Effector memory CD8-positive, alpha-beta T cell (primary cell): ENCODE results near the gene SGPP2.

ENCODE experiments used
- ATAC-seq: fragments of 150-1000 bp; cut with Tn5 transposase; replicated peaks from 2 replicates; pipeline ENCODE4 v1.10.0; 2021; ENCODE audit warnings: mild to moderate bottlenecking, moderate library complexity
- DNase-seq, 3 experiments: peaks; one replicate each; pipeline ENCODE4 v3.0.0; 2021
- H3K27ac Mint-ChIP-seq, 2 donors: one replicate each; pipeline ENCODE4 v1.8.0; 2022; ENCODE audit warnings: mild to moderate bottlenecking in 2 of 2, mixed read lengths in 2 of 2, moderate library complexity in 2 of 2
- H3K27me3 Mint-ChIP-seq, 2 donors: one replicate each; pipeline ENCODE4 v1.8.0; 2022; ENCODE audit warnings: mixed read lengths in 2 of 2
- H3K36me3 Mint-ChIP-seq: one replicate; pipeline ENCODE4 v1.8.0; 2022; ENCODE audit warnings: mild to moderate bottlenecking, moderate library complexity, mixed read lengths; ENCODE audit not compliant: insufficient read depth
- H3K4me1 Mint-ChIP-seq, 2 donors: one replicate each; pipeline ENCODE4 v1.8.0; 2022; ENCODE audit warnings: low read depth in 2 of 2, mixed read lengths in 2 of 2
- H3K4me3 Mint-ChIP-seq, 2 donors: one replicate each; pipeline ENCODE4 v1.8.0; 2022; ENCODE audit warnings: mild to moderate bottlenecking in 2 of 2, mixed read lengths in 2 of 2, moderate library complexity in 2 of 2
- H3K9me3 Mint-ChIP-seq, 2 donors: one replicate each; pipeline ENCODE4 v1.8.0; 2022; ENCODE audit warnings: mixed read lengths in 2 of 2

SGPP2 gene

GRCh38 chr2:222535477-222535876, 111.1 kb downstream of the SGPP2 start:
- Mint-ChIP-seq H3K9me3 (no peaks in the 10 kb centered on the region), H3K4me3 (no peak overlapping the region), H3K27me3 (peaks cover 0 to 6% of the 10 kb centered on the region in 2 donors), H3K4me1 (no peaks in the 10 kb centered on the region), H3K27ac (no peak overlapping the region), H3K36me3 (peaks cover 3% of the 10 kb centered on the region)
- ATAC-seq (no peak), DNase-seq (no peak)

DNA sequence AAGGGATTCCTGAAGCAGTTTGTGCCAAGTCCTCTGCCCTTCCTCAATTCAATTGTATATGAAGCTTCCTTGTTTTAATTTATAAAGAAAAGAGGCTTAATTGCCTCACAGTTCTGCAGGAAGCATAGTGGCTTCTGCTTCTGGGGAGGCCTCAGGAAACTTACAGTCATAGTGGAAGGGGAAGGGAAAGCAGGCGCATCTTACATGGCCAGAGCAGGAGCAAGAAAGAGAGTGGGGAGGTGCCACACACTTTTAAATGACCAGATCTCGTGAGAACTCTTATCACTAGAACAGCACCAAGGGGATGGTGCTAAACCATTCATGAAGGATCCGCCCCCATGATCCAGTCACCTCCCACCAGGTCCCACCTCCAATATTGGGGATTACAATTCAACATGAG, 114.2 kb downstream of the SGPP2 start:
- ATAC-seq (no peak), DNase-seq (no peak)
- Mint-ChIP-seq H3K4me1 (no peaks in the 10 kb centered on the region), H3K9me3 (no peaks in the 10 kb centered on the region), H3K27me3 (peaks cover 6 to 15% of the 10 kb centered on the region in 2 donors), H3K36me3 (no peaks in the 10 kb centered on the region), H3K4me3 (no peak overlapping the region), H3K27ac (no peak overlapping the region)

- Mint-ChIP-seq H3K27me3 (peaks cover 10 to 36% of the 10 kb centered on the region in 2 donors), H3K27ac (no peak overlapping the region), H3K4me3 (no peak overlapping the region), H3K36me3 (no peaks in the 10 kb centered on the region), H3K9me3 (no peaks in the 10 kb centered on the region), H3K4me1 (no peaks in the 10 kb centered on the region)
- no peak for ATAC-seq
- DNase-seq: no peak
These were observed 120.3 kb downstream of the SGPP2 start for GRCh38 chr2:222544661-222545060.

- DNase-seq: no peak
- Mint-ChIP-seq H3K4me3 (no peak overlapping the region), H3K27ac (no peak overlapping the region), H3K27me3 (peaks cover 16 to 32% of the 10 kb centered on the region in 2 donors), H3K9me3 (no peaks in the 10 kb centered on the region), H3K4me1 (no peaks in the 10 kb centered on the region), H3K36me3 (no peaks in the 10 kb centered on the region)
- ATAC-seq: no peak
These were observed 121.8 kb downstream of the SGPP2 start for GRCh38 chr2:222545823-222546795.

GRCh38 chr2:222547083-222547482, 122.7 kb downstream of the SGPP2 start:
- H3K9me3 Mint-ChIP-seq: no peaks in the 10 kb centered on the region
- no peak overlapping the region for H3K4me3 Mint-ChIP-seq
- no peaks in the 10 kb centered on the region for H3K4me1 Mint-ChIP-seq
- H3K27ac Mint-ChIP-seq: no peak overlapping the region
- ATAC-seq: no peak
- H3K27me3 Mint-ChIP-seq: peaks cover 21 to 33% of the 10 kb centered on the region in 2 donors
- H3K36me3 Mint-ChIP-seq: no peaks in the 10 kb centered on the region
- no peak for DNase-seq

DNA sequence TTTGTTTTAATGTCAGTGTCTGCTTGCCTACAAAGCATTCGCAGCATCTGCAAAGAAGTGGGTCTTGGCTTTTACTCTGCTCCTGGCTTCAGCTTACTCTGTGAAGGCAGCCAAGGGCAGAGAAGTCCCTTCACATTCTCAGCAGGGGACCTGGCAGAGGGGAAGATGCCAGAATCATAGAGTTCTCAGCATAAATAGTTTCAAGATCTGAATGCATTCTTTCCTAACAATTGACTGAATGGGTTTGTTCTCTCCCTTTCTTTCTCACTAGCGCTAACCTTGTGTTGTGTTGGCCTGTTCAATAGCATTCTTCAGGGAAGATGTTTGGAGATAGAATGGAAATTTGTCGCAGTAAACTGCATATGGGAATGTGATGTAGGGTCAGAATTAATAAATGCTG, 124.6 kb downstream of the SGPP2 start:
- ATAC-seq: no peak
- no peak for DNase-seq
- H3K4me3 Mint-ChIP-seq: no peak overlapping the region
- H3K36me3 Mint-ChIP-seq: no peaks in the 10 kb centered on the region
- no peak overlapping the region for H3K27ac Mint-ChIP-seq
- H3K4me1 Mint-ChIP-seq: no peaks in the 10 kb centered on the region
- no peaks in the 10 kb centered on the region for H3K9me3 Mint-ChIP-seq
- peaks cover 34 to 38% of the 10 kb centered on the region in 2 donors for H3K27me3 Mint-ChIP-seq

DNA sequence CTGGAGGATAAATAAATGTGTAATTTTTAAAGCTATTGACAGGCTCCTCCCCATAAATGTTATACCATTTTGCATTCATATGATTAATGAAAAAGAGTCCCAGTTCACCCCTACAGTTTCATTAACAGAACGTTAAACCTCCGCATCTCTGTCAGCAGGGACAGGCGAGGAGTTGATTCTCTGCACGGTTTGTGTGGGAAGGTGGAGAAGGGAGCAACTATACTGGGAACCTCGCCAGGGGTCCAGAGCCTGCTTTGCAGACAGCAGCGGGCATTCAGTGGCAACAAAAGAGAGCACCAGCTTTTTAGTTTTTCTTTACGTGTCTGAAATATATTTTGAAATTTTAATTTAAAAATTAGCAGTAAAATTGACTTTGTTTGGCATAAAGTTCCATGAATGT, 130.2 kb downstream of the SGPP2 start:
- H3K27ac Mint-ChIP-seq: no peak overlapping the region
- peaks cover 0 to 2% of the 10 kb centered on the region in 2 donors for H3K4me1 Mint-ChIP-seq
- H3K36me3 Mint-ChIP-seq: no peaks in the 10 kb centered on the region
- no peak overlapping the region for H3K4me3 Mint-ChIP-seq
- DNase-seq (no peak), ATAC-seq (no peak)
- H3K9me3 Mint-ChIP-seq: no peaks in the 10 kb centered on the region
- H3K27me3 Mint-ChIP-seq: peaks cover 18 to 24% of the 10 kb centered on the region in 2 donors

DNA sequence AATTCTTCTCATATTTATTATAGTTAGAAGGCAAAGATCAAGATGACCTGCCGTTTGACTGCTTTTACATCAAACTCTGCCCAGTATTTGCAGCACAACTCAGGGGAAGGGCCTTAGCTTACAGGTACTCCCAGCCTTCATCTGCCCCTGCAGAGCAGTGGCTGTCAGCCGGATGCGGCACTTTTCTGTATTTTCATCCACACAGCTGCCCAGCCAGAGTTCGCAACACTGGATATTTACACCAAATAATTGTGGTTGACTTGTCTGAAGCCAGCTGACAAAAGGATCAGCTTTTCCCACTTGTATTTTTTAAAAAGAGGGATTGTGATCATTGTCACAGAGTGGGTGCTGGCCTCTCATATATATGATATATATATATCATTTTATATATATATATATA, 136.8 kb downstream of the SGPP2 start:
- DNase-seq (no peak), ATAC-seq (no peak)
- peaks cover 3 to 6% of the 10 kb centered on the region in 2 donors for H3K4me1 Mint-ChIP-seq
- H3K4me3 Mint-ChIP-seq: no peak overlapping the region
- H3K9me3 Mint-ChIP-seq: no peaks in the 10 kb centered on the region
- H3K27me3 Mint-ChIP-seq: no peaks in the 10 kb centered on the region
- no peak overlapping the region for H3K27ac Mint-ChIP-seq
- H3K36me3 Mint-ChIP-seq: peaks cover 9% of the 10 kb centered on the region

DNA sequence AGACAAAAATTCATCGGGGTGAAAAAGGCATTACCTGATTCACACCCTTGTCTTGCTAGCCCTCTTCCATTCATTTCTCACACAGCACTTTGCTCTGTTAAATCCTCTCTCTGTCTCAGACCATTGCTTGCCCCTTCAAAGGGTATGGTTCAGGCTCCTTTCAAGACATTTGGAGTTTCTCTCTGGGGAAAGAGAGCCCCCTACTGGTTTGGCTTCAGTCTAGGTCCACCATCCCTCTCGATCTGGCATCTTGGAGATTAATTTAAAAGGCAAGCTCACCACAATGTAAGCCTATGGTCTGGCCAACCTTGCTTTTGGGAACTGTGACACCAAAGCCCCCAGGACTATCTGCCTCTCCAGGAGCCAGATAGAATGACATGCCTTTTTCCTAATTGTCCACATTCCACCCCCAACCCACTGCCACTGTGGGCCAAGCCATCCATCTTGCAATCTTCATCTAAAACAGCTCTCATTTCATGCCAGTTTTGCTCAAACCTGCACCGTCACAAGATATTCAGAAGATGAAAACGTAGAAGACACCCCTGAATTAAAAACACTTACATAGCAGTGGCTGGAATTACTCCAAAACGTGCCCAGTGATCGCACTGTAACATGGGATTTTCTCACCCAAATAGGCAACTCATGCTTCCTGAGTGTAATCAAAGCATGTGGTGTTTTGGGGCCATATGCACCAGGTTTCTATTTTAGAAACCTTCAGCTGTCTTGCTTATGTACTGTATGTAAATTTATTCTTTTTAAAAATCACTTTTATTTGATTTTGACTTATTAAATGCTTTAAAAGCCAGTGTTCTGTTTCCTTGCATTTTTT, 137.7 kb downstream of the SGPP2 start:
- ATAC-seq (no peak), DNase-seq (peak in 1 of 3 experiments; percentile 25)
- no peaks in the 10 kb centered on the region for H3K27me3 Mint-ChIP-seq
- peaks cover 3 to 5% of the 10 kb centered on the region in 2 donors for H3K4me1 Mint-ChIP-seq
- H3K9me3 Mint-ChIP-seq: no peaks in the 10 kb centered on the region
- no peak overlapping the region for H3K27ac Mint-ChIP-seq
- peaks cover 12% of the 10 kb centered on the region for H3K36me3 Mint-ChIP-seq
- no peak overlapping the region for H3K4me3 Mint-ChIP-seq

- Mint-ChIP-seq H3K27ac (no peak overlapping the region), H3K9me3 (no peaks in the 10 kb centered on the region), H3K36me3 (peaks cover 14% of the 10 kb centered on the region), H3K27me3 (no peaks in the 10 kb centered on the region), H3K4me3 (no peak overlapping the region), H3K4me1 (peaks cover 3 to 4% of the 10 kb centered on the region in 2 donors)
- ATAC-seq (peak; percentile 31), DNase-seq (no peak)
These were observed 138.9 kb downstream of the SGPP2 start for GRCh38 chr2:222563106-222563718.

GRCh38 chr2:222563936-222564335, 139.6 kb downstream of the SGPP2 start:
- Mint-ChIP-seq H3K9me3 (no peaks in the 10 kb centered on the region), H3K27me3 (no peaks in the 10 kb centered on the region), H3K4me3 (no peak overlapping the region), H3K4me1 (peaks cover 3 to 4% of the 10 kb centered on the region in 2 donors), H3K36me3 (peaks cover 18% of the 10 kb centered on the region), H3K27ac (peak overlapping the region in 1 of 2 donors; percentile 78)
- no peak for DNase-seq
- ATAC-seq: no peak

DNA sequence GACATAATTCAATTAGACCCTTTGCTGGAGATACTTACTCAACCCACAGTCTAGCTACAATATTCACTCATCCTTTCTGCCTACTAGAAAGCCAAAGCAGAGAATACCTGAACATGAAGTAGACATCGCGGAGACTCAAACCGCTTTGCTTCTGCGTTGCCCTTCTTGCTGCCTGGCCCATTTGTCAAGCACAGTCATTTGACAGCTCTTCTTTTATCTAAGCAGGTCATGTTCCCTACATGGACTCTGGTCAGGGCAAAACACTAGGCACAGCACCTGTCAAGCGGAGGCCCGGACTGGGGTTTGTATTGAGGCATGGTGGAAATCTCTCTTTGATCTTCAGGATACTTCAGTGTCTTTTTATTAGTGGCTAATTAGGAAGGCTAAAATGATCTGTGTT, 141.9 kb downstream of the SGPP2 start:
- Mint-ChIP-seq H3K4me1 (peaks cover 3 to 4% of the 10 kb centered on the region in 2 donors), H3K27ac (no peak overlapping the region), H3K27me3 (no peaks in the 10 kb centered on the region), H3K4me3 (no peak overlapping the region), H3K9me3 (no peaks in the 10 kb centered on the region), H3K36me3 (peaks cover 27% of the 10 kb centered on the region)
- ATAC-seq (no peak), DNase-seq (no peak)

DNA sequence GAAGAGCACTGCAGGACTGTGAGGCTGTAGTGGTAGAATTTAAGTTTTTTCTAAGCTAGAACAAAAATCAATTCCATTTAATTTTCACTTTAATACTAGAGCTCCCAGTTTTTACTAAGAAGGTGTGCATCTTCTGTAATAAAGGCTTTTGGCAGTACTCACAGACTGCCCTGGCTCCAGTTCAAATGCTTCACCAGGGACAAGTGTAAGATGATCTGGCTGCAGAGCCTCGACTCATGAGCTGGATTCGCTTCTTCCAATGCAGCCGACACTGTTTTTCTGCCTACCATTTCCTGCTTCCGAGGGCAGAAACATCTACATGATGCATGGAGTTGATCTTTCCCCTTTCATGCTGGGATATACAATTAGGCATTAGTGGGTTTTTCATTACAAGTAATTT, 144.5 kb downstream of the SGPP2 start:
- no peak overlapping the region for H3K4me3 Mint-ChIP-seq
- peaks cover 37% of the 10 kb centered on the region for H3K36me3 Mint-ChIP-seq
- no peaks in the 10 kb centered on the region for H3K9me3 Mint-ChIP-seq
- H3K27me3 Mint-ChIP-seq: no peaks in the 10 kb centered on the region
- DNase-seq (no peak), ATAC-seq (no peak)
- no peak overlapping the region for H3K27ac Mint-ChIP-seq
- H3K4me1 Mint-ChIP-seq: no peaks in the 10 kb centered on the region
